SK-N-SH (cell line): ENCODE measurements around the gene MLLT3. TPM values are rescaled to one million over a fixed set of nuclear protein-coding genes. Genes with fewer than 3 reads are reported as not detected.

Experiments used
- CTCF ChIA-PET: fragments of 300-600, 350-600 bp; formaldehyde crosslinking; extraction: SDS; loops from one replicate; lab custom pipeline; 2021; lab: Yijun Ruan, JAX
- POLR2A ChIA-PET: fragments of 350-600 bp; sonication (Branson Sonifier 250); formaldehyde crosslinking; extraction: SDS; loops from one replicate; lab custom pipeline; 2020; ENCODE audit warnings: antibody characterized with exemption, inconsistent platforms; lab: Yijun Ruan, JAX
- DNase-seq: peaks from one replicate; pipeline ENCODE4 v3.0.0; 2012
- H2AFZ ChIP-seq: fragments of 200-600 bp; sonication (generic); 2 replicates; pipeline ENCODE4 v1.8.1; 2016; ENCODE audit warnings: antibody characterized with exemption, mild to moderate bottlenecking, low read depth
- H3F3A ChIP-seq: fragments of 200-600 bp; sonication (generic); replicated peaks from 2 replicates; pipeline ENCODE3; 2016; ENCODE audit warnings: antibody characterized with exemption, mild to moderate bottlenecking; ENCODE audit not compliant: insufficient read depth
- H3K27ac ChIP-seq, 2 experiments: fragments of 200-500 bp in 1 of 2; fragments of 200-600 bp in 1 of 2; sonication (Bioruptor generic) in 1 of 2; sonication (generic), shearing (Covaris generic) in 1 of 2; 2 replicates each; pipeline versions ENCODE4 v1.5.1 to v1.6.1; 2014 to 2016; ENCODE audit warnings: low read depth in 2 of 2, inconsistent platforms in 1 of 2, low read length in 1 of 2, mild to moderate bottlenecking in 1 of 2, mixed read lengths in 1 of 2
- H3K27me3 ChIP-seq: fragments of 200-600 bp; sonication (generic), shearing (Covaris generic); 2 replicates; pipeline ENCODE4 v1.6.1; 2016; ENCODE audit warnings: mixed run types; ENCODE audit not compliant: insufficient read depth
- H3K36me3 ChIP-seq, 2 experiments: fragments of 200-500 bp in 1 of 2; fragments of 200-600 bp in 1 of 2; sonication (Bioruptor generic) in 1 of 2; sonication (generic) in 1 of 2; replicated peaks in 1 of 2; 2 replicates each; pipeline versions ENCODE3 to v1.5.1; 2014 to 2016; ENCODE audit warnings: low read length in 1 of 2, mild to moderate bottlenecking in 1 of 2; ENCODE audit not compliant: insufficient read depth in 2 of 2, control insufficient read depth in 1 of 2
- H3K4me1 ChIP-seq, 2 experiments: fragments of 200-500 bp in 1 of 2; fragments of 200-600 bp in 1 of 2; sonication (Bioruptor generic) in 1 of 2; sonication (generic), shearing (Covaris generic) in 1 of 2; 2 replicates each; pipeline versions ENCODE4 v1.5.1 to v1.6.1; 2014 to 2016; ENCODE audit warnings: low read depth in 1 of 2, low read length in 1 of 2, mixed run types in 1 of 2; ENCODE audit not compliant: insufficient read depth in 2 of 2, control insufficient read depth in 1 of 2
- H3K4me2 ChIP-seq: fragments of 200-600 bp; sonication (generic), shearing (Covaris generic); 2 replicates; pipeline ENCODE4 v1.6.1; 2017; ENCODE audit warnings: mixed run types
- H3K4me3 ChIP-seq, 2 experiments: fragments of 200-500 bp in 1 of 2; fragments of 200-600 bp in 1 of 2; sonication (Bioruptor generic) in 1 of 2; sonication (generic), shearing (Covaris generic) in 1 of 2; 2 replicates each; pipeline versions ENCODE4 v1.5.1 to v1.8.1; 2014 to 2016; ENCODE audit warnings: low read depth in 2 of 2, inconsistent platforms in 1 of 2, low read length in 1 of 2, mild to moderate bottlenecking in 1 of 2, mixed read lengths in 1 of 2, moderate library complexity in 1 of 2
- H3K79me2 ChIP-seq: fragments of 200-600 bp; sonication (generic); 2 replicates; pipeline ENCODE4 v1.8.1; 2017; ENCODE audit warnings: mild to moderate bottlenecking; ENCODE audit not compliant: insufficient read depth
- H3K9ac ChIP-seq: fragments of 200-600 bp; sonication (generic); 2 replicates; pipeline ENCODE4 v1.6.1; 2017; ENCODE audit warnings: mixed run types
- H3K9me2 ChIP-seq: fragments of 200-600 bp; sonication (generic); 2 replicates; pipeline ENCODE4 v1.6.1; 2017; ENCODE audit warnings: mixed run types
- H3K9me3 ChIP-seq: fragments of 200-600 bp; sonication (generic); 2 replicates; pipeline ENCODE4 v1.6.1; 2017; ENCODE audit warnings: mixed run types, mild to moderate bottlenecking, moderate library complexity
- H4K20me1 ChIP-seq: fragments of 200-600 bp; sonication (generic); 2 replicates; pipeline ENCODE4 v1.6.1; 2017; ENCODE audit warnings: mild to moderate bottlenecking, mixed run types; ENCODE audit not compliant: insufficient read depth
- CTCF ChIP-seq: fragments of 200-600 bp; sonication (generic); IDR thresholded peaks from 2 replicates; pipeline ENCODE4 v1.6.1; 2017; ENCODE audit warnings: antibody characterized with exemption, mild to moderate bottlenecking, moderate library complexity
- EZH2phosphoT487 ChIP-seq: fragments of 200-600 bp; sonication (generic); IDR thresholded peaks from 2 replicates; pipeline ENCODE4 v1.6.1; 2017; ENCODE audit warnings: low read depth, mixed run types, mild to moderate bottlenecking, antibody characterized with exemption, moderate library complexity, borderline replicate concordance
- FOSL2 ChIP-seq: IDR thresholded peaks from 2 replicates; pipeline ENCODE4 v1.4.0; 2012; ENCODE audit warnings: low read depth, mild to moderate bottlenecking, moderate library complexity, borderline replicate concordance
- FOXM1 ChIP-seq: IDR thresholded peaks from 2 replicates; pipeline ENCODE4 v1.4.0; 2012; ENCODE audit warnings: low read depth, mild to moderate bottlenecking
- GABPA ChIP-seq: IDR thresholded peaks from 2 replicates; pipeline ENCODE4 v1.4.0; 2012; ENCODE audit warnings: low read depth, mild to moderate bottlenecking
- GATA2 ChIP-seq: sonication (generic); formaldehyde crosslinking; IDR thresholded peaks from 2 replicates; pipeline ENCODE4 v1.5.0; 2020; ENCODE audit warnings: mild to moderate bottlenecking, missing genetic modification reagents
- MXI1 ChIP-seq: IDR thresholded peaks from 2 replicates; pipeline ENCODE4 v1.6.1; 2012; ENCODE audit warnings: mild to moderate bottlenecking, low read depth, low read length, improper control_type of control experiment
- POLR2AphosphoS5 ChIP-seq: IDR thresholded peaks from 2 replicates; pipeline ENCODE4 v1.6.1; 2012; ENCODE audit warnings: low read depth, low read length
- RAD21 ChIP-seq: IDR thresholded peaks from 2 replicates; pipeline ENCODE4 v1.6.1; 2012; ENCODE audit warnings: mild to moderate bottlenecking, low read length
- RCOR1 ChIP-seq: fragments of 150-350 bp; IDR thresholded peaks from 2 replicates; pipeline ENCODE4 v1.6.1; 2017; ENCODE audit warnings: antibody characterized with exemption, low read length
- SMC3 ChIP-seq: IDR thresholded peaks from 2 replicates; pipeline ENCODE4 v1.6.1; 2012; ENCODE audit warnings: low read depth, low read length, improper control_type of control experiment
- TEAD4 ChIP-seq: IDR thresholded peaks from 2 replicates; pipeline ENCODE4 v1.4.0; 2012; ENCODE audit warnings: mild to moderate bottlenecking, borderline replicate concordance; ENCODE audit not compliant: insufficient read depth
- USF1 ChIP-seq: IDR thresholded peaks from 2 replicates; pipeline ENCODE4 v1.4.0; 2012; ENCODE audit warnings: low read depth, borderline replicate concordance
- YY1 ChIP-seq: IDR thresholded peaks from 2 replicates; pipeline ENCODE4 v1.4.0; 2012; ENCODE audit warnings: low read depth, mild to moderate bottlenecking
- ZBTB33 ChIP-seq: IDR thresholded peaks from 2 replicates; pipeline ENCODE4 v1.4.0; 2012; ENCODE audit warnings: low read depth, borderline replicate concordance
- WGBS: methylation state at CpG from one replicate; pipeline ENCODE4 v1.1.6; 2017; ENCODE audit warnings: low lambda C conversion rate; 5-methylcytosine and 5-hydroxymethylcytosine counted together
- polyA plus RNA-seq, 3 experiments: library from polyadenylated mRNA; depleted of rRNA; stranded (reverse); fragments of >200 nt; gene quantifications; 2 replicates each; pipeline ENCODE4 v1.2.3, GENCODE V29; 2012
- TF ChIP-seq, protein P1 (sequence below): IDR thresholded peaks from 2 replicates; pipeline ENCODE4 v1.6.1; 2012; ENCODE audit warnings: mild to moderate bottlenecking, low read depth, low read length, moderate library complexity

The MLLT3 gene
- polyA plus RNA-seq, 1 of the 3 experiments (the other 2 are of a cell fraction), result 3.9 TPM

DNA sequence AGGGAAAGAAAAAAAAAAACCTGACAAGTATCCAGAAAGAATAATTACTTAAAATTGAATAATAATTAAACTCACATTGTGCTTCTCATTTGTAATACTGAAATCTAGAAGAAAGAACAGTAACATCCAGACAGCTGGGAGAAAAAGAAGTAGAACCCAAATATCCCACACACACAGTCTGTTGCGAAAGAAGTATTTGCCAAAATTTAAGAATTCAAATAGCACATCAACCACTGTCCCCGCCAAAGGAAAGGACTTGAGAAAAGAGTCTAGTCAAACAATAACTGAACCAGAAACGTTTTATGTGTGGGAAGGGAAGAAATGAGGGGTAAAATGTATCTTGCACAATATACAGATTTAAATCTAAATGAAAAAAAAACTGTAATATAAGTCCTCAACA is 202.8 kb downstream of the MLLT3 start (continued):
- TF ChIP-seq CTCF, result no peak
- TF ChIP-seq USF1, result no peak
- no peak for TF ChIP-seq EZH2phosphoT487
- TF ChIP-seq RCOR1, result no peak

- POLR2A ChIA-PET, result no interaction called here
- no peaks in the 10 kb centered on the region for H3K9me2 ChIP-seq
- no peaks in the 10 kb centered on the region for H3K9me3 ChIP-seq
- DNase-seq, result no peak
- WGBS, result 97% methylated on average over 7 of the region's 7 CpGs
- no peak for TF ChIP-seq ZBTB33
- no peak for TF ChIP-seq FOXM1
- TF ChIP-seq YY1, result no peak
- no peak for TF ChIP-seq TEAD4
- no peak for TF ChIP-seq MXI1
- CTCF ChIA-PET, result no interaction called here
- H3F3A ChIP-seq, result no peaks in the 10 kb centered on the region
- H3K9ac ChIP-seq, result no peak overlapping the region
- no peak overlapping the region for H3K4me3 ChIP-seq
- H3K27ac ChIP-seq, result no peak overlapping the region
- H3K79me2 ChIP-seq, result no peaks in the 10 kb centered on the region
- no peaks in the 10 kb centered on the region for H3K27me3 ChIP-seq
- H3K4me2 ChIP-seq, result no peak overlapping the region
- no peaks in the 10 kb centered on the region for H4K20me1 ChIP-seq
- no peak overlapping the region for H2AFZ ChIP-seq
- no peaks in the 10 kb centered on the region for H3K4me1 ChIP-seq
- H3K36me3 ChIP-seq, result no peaks in the 10 kb centered on the region
Measured at GRCh38 chr9:20418485-20418884, 203.8 kb downstream of the MLLT3 start.

GRCh38 chr9:20417373-20418080 is 204.8 kb downstream of the MLLT3 start:
- ChIA-PET POLR2A (no interaction called here), CTCF (no interaction called here)
- no peak overlapping the region for H3K9ac ChIP-seq
- no peaks in the 10 kb centered on the region for H3K27me3 ChIP-seq
- no peaks in the 10 kb centered on the region for H3K4me1 ChIP-seq
- no peak overlapping the region for H3K4me3 ChIP-seq
- no peak overlapping the region for H3K27ac ChIP-seq
- no peaks in the 10 kb centered on the region for H3K79me2 ChIP-seq
- H3K4me2 ChIP-seq, result no peak overlapping the region
- H3K9me3 ChIP-seq, result no peaks in the 10 kb centered on the region
- 87% methylated on average over 5 of the region's 5 CpGs for WGBS
- no peak overlapping the region for H2AFZ ChIP-seq
- H4K20me1 ChIP-seq, result no peaks in the 10 kb centered on the region
- no peaks in the 10 kb centered on the region for H3K9me2 ChIP-seq
- no peaks in the 10 kb centered on the region for H3F3A ChIP-seq
- no peaks in the 10 kb centered on the region for H3K36me3 ChIP-seq
- DNase-seq, result no peak
- TF ChIP-seq RAD21 (no peak), FOSL2 (no peak), GATA2 (CRISPR knock-in tag) (no peak), MXI1 (no peak), POLR2AphosphoS5 (no peak), GABPA (no peak), SMC3 (no peak)
- TF ChIP-seq, protein P1, sequence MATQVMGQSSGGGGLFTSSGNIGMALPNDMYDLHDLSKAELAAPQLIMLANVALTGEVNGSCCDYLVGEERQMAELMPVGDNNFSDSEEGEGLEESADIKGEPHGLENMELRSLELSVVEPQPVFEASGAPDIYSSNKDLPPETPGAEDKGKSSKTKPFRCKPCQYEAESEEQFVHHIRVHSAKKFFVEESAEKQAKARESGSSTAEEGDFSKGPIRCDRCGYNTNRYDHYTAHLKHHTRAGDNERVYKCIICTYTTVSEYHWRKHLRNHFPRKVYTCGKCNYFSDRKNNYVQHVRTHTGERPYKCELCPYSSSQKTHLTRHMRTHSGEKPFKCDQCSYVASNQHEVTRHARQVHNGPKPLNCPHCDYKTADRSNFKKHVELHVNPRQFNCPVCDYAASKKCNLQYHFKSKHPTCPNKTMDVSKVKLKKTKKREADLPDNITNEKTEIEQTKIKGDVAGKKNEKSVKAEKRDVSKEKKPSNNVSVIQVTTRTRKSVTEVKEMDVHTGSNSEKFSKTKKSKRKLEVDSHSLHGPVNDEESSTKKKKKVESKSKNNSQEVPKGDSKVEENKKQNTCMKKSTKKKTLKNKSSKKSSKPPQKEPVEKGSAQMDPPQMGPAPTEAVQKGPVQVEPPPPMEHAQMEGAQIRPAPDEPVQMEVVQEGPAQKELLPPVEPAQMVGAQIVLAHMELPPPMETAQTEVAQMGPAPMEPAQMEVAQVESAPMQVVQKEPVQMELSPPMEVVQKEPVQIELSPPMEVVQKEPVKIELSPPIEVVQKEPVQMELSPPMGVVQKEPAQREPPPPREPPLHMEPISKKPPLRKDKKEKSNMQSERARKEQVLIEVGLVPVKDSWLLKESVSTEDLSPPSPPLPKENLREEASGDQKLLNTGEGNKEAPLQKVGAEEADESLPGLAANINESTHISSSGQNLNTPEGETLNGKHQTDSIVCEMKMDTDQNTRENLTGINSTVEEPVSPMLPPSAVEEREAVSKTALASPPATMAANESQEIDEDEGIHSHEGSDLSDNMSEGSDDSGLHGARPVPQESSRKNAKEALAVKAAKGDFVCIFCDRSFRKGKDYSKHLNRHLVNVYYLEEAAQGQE, result no peak
